OCI-LY3 (cell line): ENCODE measurements around the gene CLHC1.
A peak's percentile ranks its signal among the peaks of the same experiment; 100 is the strongest.

Experiments used
- H2AFZ ChIP-seq: fragments of 200-600, 300-600 bp; shearing (Covaris generic); 2 replicates; pipeline ENCODE4 v1.6.0; 2014; ENCODE audit warnings: antibody characterized with exemption, low read depth, low read length
- H3K27ac ChIP-seq: fragments of 200-600, 300-600 bp; sonication (generic); 2 replicates; pipeline ENCODE4 v1.5.1; 2014; ENCODE audit warnings: mild to moderate bottlenecking, low read length, moderate library complexity, mixed read lengths
- H3K27me3 ChIP-seq: fragments of 200-600, 300-600 bp; sonication (generic); 2 replicates; pipeline ENCODE4 v1.6.1; 2014; ENCODE audit warnings: low read depth, low read length, mixed read lengths
- H3K36me3 ChIP-seq: fragments of 200-600, 300-600 bp; sonication (generic); replicated peaks from 2 replicates; pipeline ENCODE3; 2014; ENCODE audit warnings: low read depth, low read length, mixed read lengths
- H3K4me1 ChIP-seq: fragments of 300-600, 200-600 bp; sonication (generic); 2 replicates; pipeline ENCODE4 v1.6.1; 2014; ENCODE audit warnings: low read length, mixed read lengths
- H3K4me2 ChIP-seq: fragments of 200-600, 300-600 bp; sonication (generic); 2 replicates; pipeline ENCODE4 v1.6.1; 2014; ENCODE audit warnings: low read length, mixed read lengths
- H3K4me3 ChIP-seq: fragments of 300-600, 200-600 bp; sonication (generic); 2 replicates; pipeline ENCODE4 v1.5.1; 2014; ENCODE audit warnings: antibody characterized with exemption, mild to moderate bottlenecking, low read length, moderate library complexity
- H3K79me2 ChIP-seq: fragments of 300-600, 200-600 bp; shearing (Covaris generic); 2 replicates; pipeline ENCODE4 v1.6.1; 2014; ENCODE audit warnings: mild to moderate bottlenecking, low read length, mixed read lengths
- H3K9ac ChIP-seq: fragments of 300-600, 200-600 bp; shearing (Covaris generic); 2 replicates; pipeline ENCODE4 v1.6.0; 2014; ENCODE audit warnings: mild to moderate bottlenecking, low read length, moderate library complexity
- H3K9me3 ChIP-seq: fragments of 200-600, 300-600 bp; shearing (Covaris generic); 2 replicates; pipeline ENCODE4 v1.6.1; 2014; ENCODE audit warnings: low read length, mixed read lengths; ENCODE audit not compliant: insufficient read depth
- H4K20me1 ChIP-seq: fragments of 200-600, 300-600 bp; sonication (generic); 2 replicates; pipeline ENCODE4 v1.6.1; 2016; ENCODE audit warnings: low read length, mixed read lengths; ENCODE audit not compliant: insufficient read depth
- CTCF ChIP-seq: fragments of 200-600, 300-600 bp; sonication (generic); IDR thresholded peaks from 2 replicates; pipeline ENCODE4 v1.5.1; 2014; ENCODE audit warnings: antibody characterized with exemption, low read length, low read depth
- EZH2phosphoT487 ChIP-seq: fragments of 200-600 bp; shearing (Covaris generic); IDR thresholded peaks from 2 replicates; pipeline ENCODE4 v1.6.1; 2018; ENCODE audit warnings: antibody characterized with exemption, mixed run types, low read depth

CLHC1 gene

GRCh38 chr2:55163941-55164390 lies 68.1 kb downstream of the CLHC1 start:
- Histone ChIP-seq H3K79me2 (no peaks in the 10 kb centered on the region), H3K4me1 (peaks cover 20% of the 10 kb centered on the region), H3K27ac (no peak overlapping the region), H4K20me1 (no peaks in the 10 kb centered on the region), H3K36me3 (no peaks in the 10 kb centered on the region), H3K9ac (no peak overlapping the region), H3K27me3 (no peaks in the 10 kb centered on the region), H3K4me3 (no peak overlapping the region), H3K9me3 (no peaks in the 10 kb centered on the region), H2AFZ (no peak overlapping the region), H3K4me2 (no peak overlapping the region)
- TF ChIP-seq CTCF: no peak
- no peak for TF ChIP-seq EZH2phosphoT487

- Histone ChIP-seq H3K4me3 (no peak overlapping the region), H3K27ac (no peak overlapping the region), H4K20me1 (no peaks in the 10 kb centered on the region), H3K9me3 (no peaks in the 10 kb centered on the region), H3K4me2 (peak overlapping the region; percentile 4; the same call in 1 of the 2 replicates), H2AFZ (0 out of 2 replicates have a peak overlapping the region, but pooled peaks have one; percentile 15), H3K27me3 (no peaks in the 10 kb centered on the region), H3K79me2 (no peaks in the 10 kb centered on the region), H3K4me1 (peaks cover 26% of the 10 kb centered on the region), H3K9ac (no peak overlapping the region), H3K36me3 (no peaks in the 10 kb centered on the region)
- TF ChIP-seq CTCF: no peak
- TF ChIP-seq EZH2phosphoT487: no peak
These were observed 68.8 kb downstream of the CLHC1 start for GRCh38 chr2:55163274-55163721.

GRCh38 chr2:55162284-55163006 lies 69.6 kb downstream of the CLHC1 start:
- no peak overlapping the region for H3K9ac ChIP-seq
- H3K79me2 ChIP-seq: no peaks in the 10 kb centered on the region
- H3K4me3 ChIP-seq: no peak overlapping the region
- no peaks in the 10 kb centered on the region for H4K20me1 ChIP-seq
- H2AFZ ChIP-seq: no peak overlapping the region
- no peak overlapping the region for H3K27ac ChIP-seq
- H3K36me3 ChIP-seq: no peaks in the 10 kb centered on the region
- no peaks in the 10 kb centered on the region for H3K27me3 ChIP-seq
- H3K9me3 ChIP-seq: no peaks in the 10 kb centered on the region
- H3K4me1 ChIP-seq: peaks cover 35% of the 10 kb centered on the region
- no peak for TF ChIP-seq EZH2phosphoT487
- no peak for TF ChIP-seq CTCF
- H3K4me2 ChIP-seq: no peak overlapping the region

GRCh38 chr2:55161295-55162210 lies 70.5 kb downstream of the CLHC1 start:
- no peaks in the 10 kb centered on the region for H3K9me3 ChIP-seq
- H3K4me2 ChIP-seq: no peak overlapping the region
- no peak overlapping the region for H3K27ac ChIP-seq
- no peaks in the 10 kb centered on the region for H4K20me1 ChIP-seq
- H3K9ac ChIP-seq: no peak overlapping the region
- H3K4me1 ChIP-seq: peaks cover 44% of the 10 kb centered on the region
- no peak overlapping the region for H3K4me3 ChIP-seq
- H2AFZ ChIP-seq: no peak overlapping the region
- no peaks in the 10 kb centered on the region for H3K36me3 ChIP-seq
- TF ChIP-seq CTCF (no peak), EZH2phosphoT487 (no peak)
- no peaks in the 10 kb centered on the region for H3K79me2 ChIP-seq
- H3K27me3 ChIP-seq: no peaks in the 10 kb centered on the region
